Measurements from ENCODE around the gene LRRC46.

LRRC46 gene

GRCh38 chr17:47810200-47810821 lies 21.2 kb upstream of the LRRC46 start:
- peak; percentile 93 for DNase-seq

- no peak for DNase-seq
Measured at GRCh38 chr17:47810901-47811635, 20.4 kb upstream of the LRRC46 start.

- DNase-seq: no peak
Measured at GRCh38 chr17:47811709-47812108, 19.8 kb upstream of the LRRC46 start.

GRCh38 chr17:47812146-47812920 lies 19.1 kb upstream of the LRRC46 start:
- no peak for DNase-seq

GRCh38 chr17:47813077-47813476 lies 18.4 kb upstream of the LRRC46 start:
- no peak for DNase-seq

- no peak for DNase-seq
Measured at GRCh38 chr17:47813512-47814031, 17.9 kb upstream of the LRRC46 start.

- DNase-seq: no peak
Measured at GRCh38 chr17:47815106-47815918, 16.2 kb upstream of the LRRC46 start.

- no peak for DNase-seq
Measured at GRCh38 chr17:47816111-47816735, 15.2 kb upstream of the LRRC46 start.

- DNase-seq: no peak
Measured at GRCh38 chr17:47816947-47817346, 14.5 kb upstream of the LRRC46 start.

GRCh38 chr17:47818002-47818695 lies 13.3 kb upstream of the LRRC46 start:
- no peak for DNase-seq

GRCh38 chr17:47819475-47819874 lies 12.0 kb upstream of the LRRC46 start:
- no peak for DNase-seq

- DNase-seq: no peak
Measured at GRCh38 chr17:47820033-47820789, 11.3 kb upstream of the LRRC46 start.

- DNase-seq: no peak
Measured at GRCh38 chr17:47821031-47821423, 10.4 kb upstream of the LRRC46 start.

- DNase-seq: peak; percentile 94
Measured at GRCh38 chr17:47821424-47822391, 9.8 kb upstream of the LRRC46 start, which contains the start of gene OSBPL7. OSBPL7 (minus strand) TSS chr17:47821794; CDS start chr17:47820278, 1,516 bp downstream.

GRCh38 chr17:47822785-47823184 lies 8.7 kb upstream of the LRRC46 start:
- no peak for DNase-seq

GRCh38 chr17:47823519-47823918 lies 8.0 kb upstream of the LRRC46 start:
- no peak for DNase-seq

- DNase-seq: no peak
Measured at GRCh38 chr17:47829870-47830269, 1.6 kb upstream of the LRRC46 start.

- no peak for DNase-seq
Measured at GRCh38 chr17:47830396-47831002, 971 bp upstream of the LRRC46 start.

GRCh38 chr17:47831934-47832327 lies 461 bp downstream of the LRRC46 start:
- DNase-seq: no peak
